ENCODE data around the gene SIAE.

GRCh38 chr11:124640666-124641065, 32.9 kb downstream of the SIAE start:
- no peak for TF ChIP-seq CTCF (IDR thresholded peaks at IDR 0.05)
- TF ChIP-seq POLR2A (IDR thresholded peaks at IDR 0.05) = no peak
- TF ChIP-seq POLR2AphosphoS5 (IDR thresholded peaks at IDR 0.05) = no peak
- no peak for TF ChIP-seq EP300 (IDR thresholded peaks at IDR 0.05)

Data from gastroesophageal sphincter (tissue), 3 donors.